Central memory CD4-positive, alpha-beta T cell (primary cell): ENCODE data around the gene CASKIN1.
"Not testable (repeated sequence)": the region's sequence is repeated elsewhere in the genome, so short reads cannot be mapped to it uniquely, and the experiment has no call there.

Experiments
- DNase-seq: peaks from one replicate; pipeline ENCODE4 v3.0.0; 2022

The CASKIN1 gene

DNA sequence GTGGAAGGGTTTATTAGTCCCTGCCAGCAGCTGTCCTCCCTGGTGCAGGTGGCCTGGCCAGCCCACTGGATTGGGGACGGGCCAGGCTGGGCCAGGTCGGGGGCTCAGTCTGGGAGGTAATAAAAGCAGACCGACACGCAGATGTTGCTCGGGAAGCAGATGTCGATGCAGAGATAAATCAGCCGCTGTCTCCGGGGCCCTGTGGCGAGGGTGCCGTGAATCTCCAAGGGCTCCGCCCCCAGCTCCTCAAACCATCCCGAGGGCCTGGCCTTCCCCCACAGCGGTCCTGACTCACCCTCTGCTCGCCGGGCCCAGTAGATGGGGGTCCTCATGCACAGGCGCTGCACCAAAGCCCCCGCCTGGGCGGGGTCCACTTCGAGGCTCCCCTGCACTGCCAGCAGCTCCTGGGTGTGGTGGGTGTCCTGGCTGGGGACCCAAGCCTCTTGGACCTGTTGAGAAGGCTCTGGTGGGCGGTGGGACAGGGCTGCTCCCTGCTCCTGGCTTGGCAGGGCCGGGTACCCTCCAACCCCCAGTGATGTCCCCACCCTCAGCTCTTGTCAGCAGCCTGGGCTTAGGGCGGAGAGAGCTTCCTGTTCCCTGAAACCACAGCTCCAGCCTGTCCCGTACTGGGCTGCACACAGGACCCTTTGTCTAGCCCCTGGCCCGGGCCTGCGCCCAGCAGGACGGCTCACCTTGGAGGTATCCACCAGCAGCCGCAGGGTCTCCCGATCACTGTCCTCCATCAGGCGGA lies 13.0 kb upstream of the CASKIN1 start:
- no peak for DNase-seq

DNA sequence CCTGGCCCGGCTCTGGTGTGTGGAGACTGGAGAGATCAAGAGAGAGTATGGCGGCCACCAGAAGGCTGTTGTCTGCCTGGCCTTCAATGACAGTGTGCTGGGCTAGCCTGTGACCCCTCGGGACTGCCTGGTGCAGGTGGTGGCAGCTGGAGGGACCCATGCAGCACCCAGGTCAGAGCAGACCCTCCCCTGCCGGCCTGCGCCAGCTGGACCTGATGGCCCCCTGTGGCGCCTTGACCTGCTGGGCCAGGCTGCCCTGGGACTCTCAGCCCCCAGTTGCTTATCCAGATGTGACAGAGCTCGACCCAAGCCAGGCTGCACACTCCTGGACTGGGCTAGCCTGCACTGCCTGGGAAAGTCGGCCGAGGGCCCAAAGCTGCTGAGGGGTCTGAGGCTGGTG lies 12.4 kb upstream of the CASKIN1 start:
- no peak for DNase-seq

DNA sequence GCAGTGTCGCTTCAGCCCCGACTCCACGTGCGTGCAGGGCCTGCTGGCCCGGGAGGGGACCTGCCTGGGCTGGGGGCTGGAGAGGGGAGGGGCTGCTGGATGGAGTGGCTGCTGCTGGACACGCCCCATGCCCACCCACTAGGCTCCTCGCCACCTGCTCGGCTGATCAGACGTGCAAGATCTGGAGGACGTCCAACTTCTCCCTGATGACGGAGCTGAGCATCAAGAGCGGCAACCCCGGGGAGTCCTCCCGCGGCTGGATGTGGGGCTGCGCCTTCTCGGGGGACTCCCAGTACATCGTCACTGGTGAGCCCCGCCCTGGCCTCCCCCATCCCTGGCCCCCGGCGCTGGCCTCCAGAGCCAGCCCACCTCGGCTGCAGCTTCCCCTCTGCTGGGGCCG lies 11.9 kb upstream of the CASKIN1 start:
- no peak for DNase-seq

DNA sequence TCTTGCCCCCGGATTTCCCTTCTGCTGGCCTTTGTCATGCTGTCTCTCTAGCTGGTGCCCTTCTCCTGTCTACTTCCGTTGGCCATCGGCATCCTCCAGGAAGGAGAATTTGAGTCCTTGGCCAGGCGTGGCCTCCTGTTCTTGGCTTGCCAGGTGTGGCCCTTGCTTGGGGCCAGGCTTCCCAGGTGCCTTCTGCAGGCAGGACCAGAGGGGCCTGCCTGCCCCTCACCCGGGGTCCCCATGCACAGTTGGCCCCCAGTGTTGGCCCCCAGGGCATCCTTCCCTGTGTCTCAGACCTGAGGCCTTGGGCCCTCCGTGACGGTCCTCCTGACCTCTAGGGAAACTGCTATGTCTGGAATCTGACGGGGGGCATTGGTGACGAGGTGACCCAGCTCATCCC lies 11.5 kb upstream of the CASKIN1 start:
- DNase-seq = no peak

- DNase-seq = no peak
These were observed 10.5 kb upstream of the CASKIN1 start for GRCh38 chr16:2206780-2207433.

- DNase-seq = no peak
These were observed 10.0 kb upstream of the CASKIN1 start for GRCh38 chr16:2206420-2206779.

GRCh38 chr16:2205967-2206313 lies 9.5 kb upstream of the CASKIN1 start:
- DNase-seq = no peak

DNA sequence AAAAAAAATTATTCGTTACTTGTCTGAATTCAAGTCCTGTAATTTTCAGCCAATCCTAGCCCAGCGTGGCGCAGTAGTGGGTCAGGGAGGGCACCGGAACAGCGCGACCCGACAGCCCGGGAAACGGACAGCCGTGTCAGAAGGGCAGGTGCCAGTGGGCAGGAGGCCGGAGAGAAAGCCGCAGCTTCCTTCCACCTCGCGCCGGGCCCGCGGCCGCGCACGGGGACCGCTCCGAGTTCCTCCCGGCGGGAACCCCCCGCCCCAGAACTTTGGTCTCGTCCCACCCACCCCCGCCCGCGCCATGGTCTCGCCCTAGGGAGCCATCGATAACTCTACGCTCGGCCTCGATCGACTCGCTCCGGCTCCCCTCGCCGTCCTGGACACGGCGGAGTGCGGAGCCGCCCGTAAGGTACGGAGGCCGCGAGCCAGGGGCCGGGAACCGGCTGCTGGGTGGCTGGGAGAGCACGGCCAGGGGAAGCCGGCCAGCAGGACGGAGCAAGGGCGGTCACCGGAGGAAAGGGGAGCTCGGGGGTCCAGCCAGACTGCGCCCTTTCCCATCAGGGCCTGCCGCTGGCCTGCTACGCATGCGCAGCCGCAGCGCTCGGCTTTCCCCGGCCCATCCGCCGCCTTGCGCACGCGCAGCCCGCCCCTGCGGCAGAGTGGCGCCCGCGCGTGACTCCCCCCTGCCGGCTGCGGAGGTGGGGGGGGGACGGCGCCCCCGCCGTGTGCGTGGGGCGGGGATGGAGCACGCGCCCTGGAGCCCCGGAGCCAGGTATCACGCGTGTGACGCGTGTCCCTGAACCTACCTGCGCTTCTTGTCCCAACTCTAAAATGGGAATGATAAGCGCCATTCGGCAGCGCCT lies 8.9 kb upstream of the CASKIN1 start, which contains the start of gene MLST8:
Gene MLST8, plus strand, starts transcription at position 351 of the 863 bp plus-strand sequence. CDS start 632 bp downstream, outside the sequence.
- DNase-seq = peak; percentile 96

DNA sequence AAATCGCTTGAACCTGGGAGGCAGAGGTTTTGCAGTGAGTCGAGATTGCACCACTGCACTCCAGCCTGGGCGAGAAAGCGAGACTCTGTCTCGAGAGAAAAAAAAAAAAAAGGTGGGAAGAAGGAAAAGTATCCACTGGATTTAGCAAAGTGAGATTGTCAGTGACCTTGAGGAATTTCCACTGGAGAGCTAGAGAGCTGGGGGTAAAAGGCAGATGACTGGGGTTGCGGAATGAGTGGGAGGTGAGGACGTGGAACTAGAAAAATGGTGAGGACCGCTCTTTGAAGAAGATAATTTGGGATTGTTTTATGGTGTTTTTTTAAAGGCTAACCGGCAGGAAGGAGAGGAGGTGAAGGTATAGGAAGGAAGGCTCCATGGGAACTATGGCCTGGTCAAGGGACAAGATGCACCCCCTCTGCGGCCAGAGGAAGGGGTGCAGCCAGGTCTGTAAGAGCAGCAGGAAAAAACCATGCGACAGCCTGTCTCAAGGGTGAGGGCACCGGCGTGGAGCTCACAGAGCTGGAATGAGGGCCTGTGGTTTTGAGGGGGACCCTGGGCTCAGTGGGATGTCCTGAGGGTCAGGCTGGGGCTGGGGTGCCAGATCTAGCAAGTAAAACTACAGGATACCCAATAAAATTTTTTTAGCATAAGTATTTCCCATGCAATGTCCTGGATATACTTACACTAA lies 8.2 kb upstream of the CASKIN1 start:
- DNase-seq = no peak

- DNase-seq = not testable (repeated sequence)
These were observed 6.8 kb upstream of the CASKIN1 start for GRCh38 chr16:2203119-2203688.

DNA sequence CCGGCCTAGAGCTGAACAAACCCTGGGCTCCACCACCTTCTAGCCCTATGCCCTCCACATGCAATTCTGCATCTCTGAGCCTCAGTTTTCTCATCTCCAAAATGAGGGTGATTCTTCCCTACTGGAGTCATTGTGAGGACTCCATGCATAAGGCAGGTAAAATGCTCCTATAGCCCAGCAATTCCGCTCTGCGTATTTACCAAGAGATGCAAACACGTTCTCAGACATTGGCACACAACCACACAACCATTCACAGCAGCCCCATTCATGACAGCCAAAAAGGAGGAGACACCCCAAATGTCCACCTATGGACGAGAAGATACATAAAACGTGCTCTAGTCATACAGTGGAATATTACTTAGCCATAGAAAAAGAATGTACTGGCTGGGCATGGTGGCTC lies 3.9 kb upstream of the CASKIN1 start:
- DNase-seq = no peak

- no peak for DNase-seq
These were observed 3.3 kb upstream of the CASKIN1 start for GRCh38 chr16:2199621-2200139.

DNA sequence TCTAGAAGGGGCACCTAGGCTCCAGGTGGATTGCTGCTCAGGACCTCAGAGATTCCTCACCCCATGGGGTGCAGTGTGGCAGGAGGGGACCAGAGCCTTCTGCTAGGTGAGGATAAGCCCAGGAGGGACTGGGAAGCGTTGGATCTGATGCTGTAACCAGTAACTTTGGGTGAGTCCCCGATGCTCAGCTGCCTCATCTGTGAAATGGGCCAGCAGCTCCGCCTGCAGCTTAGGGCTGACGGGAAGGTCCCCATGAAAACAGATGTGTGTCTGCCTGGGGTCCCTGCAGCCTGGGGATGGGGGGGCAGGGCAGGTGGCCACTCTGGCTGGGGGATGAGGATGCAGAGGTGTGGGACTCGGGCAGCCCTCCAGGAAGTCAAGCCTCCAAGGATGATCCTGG lies 2.7 kb upstream of the CASKIN1 start:
- DNase-seq = no peak

DNA sequence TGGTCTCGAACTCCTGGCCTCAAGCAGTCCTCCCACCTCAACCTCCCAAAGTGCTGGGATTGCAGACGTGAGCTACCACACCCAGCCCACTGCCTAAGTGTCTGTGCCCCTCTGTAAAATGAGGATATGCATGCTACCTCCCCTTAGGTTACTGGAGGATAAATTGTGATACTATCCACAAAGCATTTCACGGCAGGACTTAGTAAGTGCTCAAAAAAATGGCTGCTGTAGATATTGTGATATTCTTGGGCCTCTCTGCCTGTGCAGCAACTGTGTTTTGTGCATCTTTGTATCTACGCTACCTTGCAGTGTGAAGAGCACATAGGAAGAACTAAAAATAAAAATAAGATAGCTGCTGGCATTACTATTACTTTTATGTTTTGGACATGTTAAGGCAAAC lies 1.9 kb upstream of the CASKIN1 start:
- DNase-seq = no peak

DNA sequence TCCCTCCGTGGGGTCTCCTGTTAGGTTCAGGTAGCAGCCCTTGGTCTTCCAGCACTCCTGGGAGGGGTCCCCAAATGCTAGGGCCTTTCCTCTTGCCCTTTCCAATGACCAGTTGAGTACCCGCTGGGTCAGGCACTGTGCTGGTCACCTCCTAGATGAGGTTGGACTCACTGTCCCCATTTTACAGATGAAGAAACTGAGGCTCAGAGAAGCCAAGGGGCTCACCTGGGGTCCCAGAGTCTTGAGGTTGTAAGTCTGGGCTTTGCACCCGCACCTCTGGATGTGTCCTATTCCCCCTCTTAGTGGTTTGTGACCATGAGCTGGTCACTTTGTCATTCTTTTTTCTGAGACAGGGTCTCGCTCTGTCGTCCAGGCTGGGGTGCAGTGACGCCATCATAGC lies 1.4 kb upstream of the CASKIN1 start:
- no peak for DNase-seq

DNA sequence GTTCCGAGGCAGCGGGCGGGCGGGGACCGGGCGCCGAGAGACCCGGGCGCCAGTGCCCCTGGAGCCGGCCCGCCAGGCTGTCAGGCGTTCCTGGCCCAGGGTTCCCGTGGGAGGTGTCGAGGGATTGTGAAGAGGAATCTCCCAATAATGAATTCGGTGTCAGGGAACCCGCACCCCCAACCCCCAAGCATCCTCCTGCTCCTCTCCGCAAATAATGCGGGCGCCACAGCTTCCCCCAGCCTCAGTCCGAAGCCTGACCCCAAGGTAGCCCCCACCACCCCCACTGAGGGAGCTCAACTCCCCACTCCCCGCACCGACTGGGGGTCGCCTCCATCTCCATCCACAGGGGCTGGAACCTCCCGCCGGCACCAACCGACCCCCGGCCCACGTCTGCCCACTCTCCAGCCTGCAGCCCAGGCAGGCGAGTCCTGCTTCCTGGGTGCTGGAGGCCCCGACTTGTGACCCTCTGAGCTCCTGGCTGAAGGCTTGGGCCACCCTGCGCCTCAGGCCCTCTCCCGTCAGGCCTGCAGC lies 641 bp upstream of the CASKIN1 start:
- DNase-seq = no peak

GRCh38 chr16:2195322-2196161 lies 863 bp downstream of the CASKIN1 start:
- DNase-seq = no peak

DNA sequence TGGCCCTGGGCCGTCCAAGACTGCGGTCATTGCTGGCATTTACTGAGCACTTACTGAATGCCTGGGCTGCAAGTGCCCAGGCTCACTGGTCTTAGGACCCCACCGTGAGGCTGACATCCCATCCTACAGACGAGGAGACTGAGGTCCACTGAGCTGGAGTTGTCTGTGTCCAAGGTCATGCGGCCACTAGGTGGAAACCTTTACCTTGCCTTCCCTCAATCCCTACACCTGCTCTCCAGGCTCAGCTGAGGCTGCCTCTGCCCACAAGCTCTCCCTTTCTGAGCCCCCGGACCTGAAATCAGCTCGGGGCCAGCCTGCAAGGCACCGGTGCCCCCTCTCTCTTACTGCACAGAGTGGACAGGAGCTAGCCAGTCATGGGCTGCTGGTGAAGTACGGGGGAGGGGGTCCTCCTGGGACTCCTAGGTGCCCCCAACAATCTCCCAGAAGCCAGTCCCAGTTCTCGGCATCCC lies 1.5 kb downstream of the CASKIN1 start:
- peak; percentile 54 for DNase-seq

DNA sequence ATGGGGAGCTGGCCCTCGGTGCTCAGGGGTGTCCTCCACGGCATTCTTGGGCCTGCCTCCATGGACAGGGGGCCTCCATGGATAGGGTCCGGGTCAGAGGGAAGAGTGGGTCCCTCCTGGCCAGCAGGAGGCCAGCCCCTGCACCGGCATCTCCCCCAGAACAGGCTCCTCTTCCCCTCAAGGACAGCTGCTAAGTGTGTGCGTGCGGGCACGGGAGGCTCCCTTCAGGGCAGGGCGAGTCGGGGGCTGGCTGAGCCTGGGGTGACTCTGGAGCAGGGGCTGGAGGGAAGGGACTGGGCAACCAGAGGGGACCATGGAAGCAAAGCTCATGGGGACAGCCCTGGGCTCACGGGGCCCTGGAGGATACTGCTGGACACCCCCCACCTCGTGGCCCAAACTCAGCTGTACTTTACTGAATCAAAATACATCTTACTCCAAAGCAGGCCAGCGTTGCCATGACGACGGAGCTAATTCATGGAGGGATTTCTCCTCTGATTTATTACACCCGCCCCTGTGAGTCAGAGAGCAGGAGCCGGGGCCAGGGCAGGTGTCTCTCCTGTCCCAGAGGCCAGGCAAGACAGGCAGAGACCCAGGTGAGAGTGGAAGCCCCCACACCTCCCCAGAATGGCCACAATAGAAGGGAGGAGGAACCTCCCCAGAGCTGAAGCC lies 2.1 kb downstream of the CASKIN1 start:
- no peak for DNase-seq

DNA sequence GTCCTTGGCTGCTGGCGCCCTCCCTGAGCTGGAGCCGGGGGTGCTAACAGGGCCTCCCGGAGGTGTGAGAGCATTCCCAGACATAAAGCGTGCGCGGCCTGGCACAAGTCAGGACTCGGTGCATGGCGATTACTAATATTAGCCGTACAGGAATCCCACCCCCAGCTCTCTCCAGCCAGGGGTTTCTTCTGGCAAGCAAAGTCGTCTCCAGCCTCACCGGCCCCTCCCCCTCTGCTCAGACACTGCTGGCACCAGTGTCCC lies 5.0 kb downstream of the CASKIN1 start:
- DNase-seq = no peak
